Measurements from ENCODE around the gene ME3.

ME3 gene

GRCh38 chr11:86481399-86481798 lies 191.0 kb downstream of the ME3 start:
- TF ChIP-seq FOXP2 (optimal IDR thresholded peaks at IDR 0.05; ENCODE audit: borderline replicate concordance, extremely low read depth, extremely low read length, insufficient read depth) (no peak), SIN3A (IDR thresholded peaks at IDR 0.05; ENCODE audit: borderline replicate concordance, insufficient read depth, low read length) (no peak), POLR2AphosphoS5 (IDR thresholded peaks at IDR 0.05; ENCODE audit: low read depth, low read length) (no peak), TAF1 (IDR thresholded peaks at IDR 0.05; ENCODE audit: borderline replicate concordance, insufficient read depth, low read length) (no peak), REST (IDR thresholded peaks at IDR 0.05; ENCODE audit: insufficient read depth in 1 of 2, low read depth in 2 of 2, low read length in 2 of 2) (no peak)

GRCh38 chr11:86478348-86478747 lies 194.1 kb downstream of the ME3 start:
- TF ChIP-seq TAF1 (IDR thresholded peaks at IDR 0.05; ENCODE audit: borderline replicate concordance, insufficient read depth, low read length) (no peak), REST (IDR thresholded peaks at IDR 0.05; ENCODE audit: insufficient read depth in 1 of 2, low read depth in 2 of 2, low read length in 2 of 2) (no peak), SIN3A (IDR thresholded peaks at IDR 0.05; ENCODE audit: borderline replicate concordance, insufficient read depth, low read length) (no peak), FOXP2 (optimal IDR thresholded peaks at IDR 0.05; ENCODE audit: borderline replicate concordance, extremely low read depth, extremely low read length, insufficient read depth) (no peak), POLR2AphosphoS5 (IDR thresholded peaks at IDR 0.05; ENCODE audit: low read depth, low read length) (no peak)

GRCh38 chr11:86477495-86478155 lies 194.8 kb downstream of the ME3 start:
- peak; percentile 23; the same call in 1 of the 2 replicates for TF ChIP-seq TAF1 (IDR thresholded peaks at IDR 0.05; ENCODE audit: borderline replicate concordance, insufficient read depth, low read length)
- no peak for TF ChIP-seq REST (IDR thresholded peaks at IDR 0.05; ENCODE audit: insufficient read depth in 1 of 2, low read depth in 2 of 2, low read length in 2 of 2)
- no peak for TF ChIP-seq SIN3A (IDR thresholded peaks at IDR 0.05; ENCODE audit: borderline replicate concordance, insufficient read depth, low read length)
- no peak for TF ChIP-seq POLR2AphosphoS5 (IDR thresholded peaks at IDR 0.05; ENCODE audit: low read depth, low read length)
- TF ChIP-seq FOXP2 (optimal IDR thresholded peaks at IDR 0.05; ENCODE audit: borderline replicate concordance, extremely low read depth, extremely low read length, insufficient read depth) = no peak

- no peak for TF ChIP-seq TAF1 (IDR thresholded peaks at IDR 0.05; ENCODE audit: borderline replicate concordance, insufficient read depth, low read length)
- no peak for TF ChIP-seq SIN3A (IDR thresholded peaks at IDR 0.05; ENCODE audit: borderline replicate concordance, insufficient read depth, low read length)
- TF ChIP-seq REST (IDR thresholded peaks at IDR 0.05; ENCODE audit: insufficient read depth in 1 of 2, low read depth in 2 of 2, low read length in 2 of 2) = no peak
- TF ChIP-seq FOXP2 (optimal IDR thresholded peaks at IDR 0.05; ENCODE audit: borderline replicate concordance, extremely low read depth, extremely low read length, insufficient read depth) = no peak
- TF ChIP-seq POLR2AphosphoS5 (IDR thresholded peaks at IDR 0.05; ENCODE audit: low read depth, low read length) = no peak
Observed at GRCh38 chr11:86476109-86476861, 196.1 kb downstream of the ME3 start.

Data from PFSK-1 (cell line).